ENCODE measurements around the gene NUP50. TPM values are rescaled to one million over a fixed set of nuclear protein-coding genes. Genes with fewer than 3 reads are reported as not detected.

NUP50 gene
- total RNA-seq, 1 donor from 2014 or later = 44.1 TPM

DNA sequence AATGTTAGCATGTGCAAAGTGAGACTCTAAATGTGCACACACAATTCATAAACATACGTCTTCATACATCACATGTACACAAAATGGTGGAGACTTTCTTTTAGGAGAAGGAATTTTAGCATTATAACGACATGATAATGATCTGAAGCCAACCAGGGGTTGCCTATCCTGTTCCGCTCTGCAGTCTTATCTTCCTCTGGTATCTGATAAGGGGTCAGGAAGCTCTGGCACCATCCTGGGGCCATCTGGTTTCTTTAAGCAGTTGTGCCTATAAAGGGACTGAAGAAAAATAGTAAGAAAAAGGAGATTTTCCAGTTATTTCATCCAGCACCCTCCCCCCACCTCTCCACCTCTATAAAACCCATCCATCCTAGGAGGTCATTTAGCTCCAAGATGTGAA, 5.8 kb upstream of the NUP50 start:
- H3K27me3 Mint-ChIP-seq (ENCODE audit: unreplicated experiment) = no peaks in the 10 kb centered on the region
- peaks cover 31% of the 10 kb centered on the region for H3K4me1 Mint-ChIP-seq (ENCODE audit: unreplicated experiment)
- H3K36me3 Mint-ChIP-seq (ENCODE audit: unreplicated experiment) = peaks cover 10% of the 10 kb centered on the region
- TF ChIP-seq, protein P1, sequence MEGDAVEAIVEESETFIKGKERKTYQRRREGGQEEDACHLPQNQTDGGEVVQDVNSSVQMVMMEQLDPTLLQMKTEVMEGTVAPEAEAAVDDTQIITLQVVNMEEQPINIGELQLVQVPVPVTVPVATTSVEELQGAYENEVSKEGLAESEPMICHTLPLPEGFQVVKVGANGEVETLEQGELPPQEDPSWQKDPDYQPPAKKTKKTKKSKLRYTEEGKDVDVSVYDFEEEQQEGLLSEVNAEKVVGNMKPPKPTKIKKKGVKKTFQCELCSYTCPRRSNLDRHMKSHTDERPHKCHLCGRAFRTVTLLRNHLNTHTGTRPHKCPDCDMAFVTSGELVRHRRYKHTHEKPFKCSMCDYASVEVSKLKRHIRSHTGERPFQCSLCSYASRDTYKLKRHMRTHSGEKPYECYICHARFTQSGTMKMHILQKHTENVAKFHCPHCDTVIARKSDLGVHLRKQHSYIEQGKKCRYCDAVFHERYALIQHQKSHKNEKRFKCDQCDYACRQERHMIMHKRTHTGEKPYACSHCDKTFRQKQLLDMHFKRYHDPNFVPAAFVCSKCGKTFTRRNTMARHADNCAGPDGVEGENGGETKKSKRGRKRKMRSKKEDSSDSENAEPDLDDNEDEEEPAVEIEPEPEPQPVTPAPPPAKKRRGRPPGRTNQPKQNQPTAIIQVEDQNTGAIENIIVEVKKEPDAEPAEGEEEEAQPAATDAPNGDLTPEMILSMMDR (IDR thresholded peaks at IDR 0.05) = no peak
- no peaks in the 10 kb centered on the region for H3K9me3 Mint-ChIP-seq (ENCODE audit: unreplicated experiment)
- H3K4me3 Mint-ChIP-seq (ENCODE audit: unreplicated experiment) = no peak overlapping the region
- no peak for DNase-seq (ENCODE audit: extremely low spot score, unreplicated experiment)
- H3K27ac Mint-ChIP-seq (ENCODE audit: unreplicated experiment) = no peak overlapping the region

DNA sequence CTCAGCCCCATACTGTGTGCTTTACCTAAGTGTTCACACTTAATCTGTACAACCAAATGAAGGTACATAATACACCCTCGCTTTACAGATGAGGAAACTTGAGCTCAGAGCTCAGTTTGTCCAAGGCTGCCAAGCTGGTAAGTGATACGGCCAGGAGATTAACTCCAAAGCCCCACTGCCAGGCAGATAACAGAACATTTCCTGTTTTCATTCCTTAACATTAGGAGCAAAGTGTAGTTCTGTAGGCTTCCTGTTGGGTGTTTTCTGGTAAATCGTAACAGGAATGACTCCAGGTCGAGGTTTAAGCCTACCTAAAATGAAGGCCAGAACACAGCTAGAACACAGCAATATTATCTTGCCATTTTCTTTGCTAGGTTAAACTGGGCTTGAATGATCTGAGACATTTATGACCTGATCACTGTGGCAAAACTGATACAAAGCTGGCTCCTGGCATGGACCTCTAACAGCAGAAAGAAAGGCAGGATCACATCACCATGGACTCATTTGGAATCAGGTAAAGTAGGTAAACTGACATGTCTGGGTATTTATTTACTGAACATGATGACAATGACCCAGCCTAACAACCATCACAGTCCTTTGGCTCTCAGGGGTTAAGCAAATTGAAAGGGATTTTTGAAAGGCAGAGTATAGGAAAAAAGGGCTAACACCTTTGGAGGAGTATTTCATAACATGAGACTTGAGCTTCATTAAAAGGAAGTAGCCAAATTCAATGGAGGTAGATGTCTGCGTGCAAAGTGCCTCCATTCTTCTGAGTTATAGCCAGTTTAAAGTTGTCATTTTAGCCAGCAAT, 3.9 kb upstream of the NUP50 start:
- Mint-ChIP-seq H3K4me3 (ENCODE audit: unreplicated experiment) (no peak overlapping the region), H3K36me3 (ENCODE audit: unreplicated experiment) (peaks cover 10% of the 10 kb centered on the region), H3K27me3 (ENCODE audit: unreplicated experiment) (no peaks in the 10 kb centered on the region), H3K4me1 (ENCODE audit: unreplicated experiment) (peaks cover 36% of the 10 kb centered on the region), H3K9me3 (ENCODE audit: unreplicated experiment) (no peaks in the 10 kb centered on the region), H3K27ac (ENCODE audit: unreplicated experiment) (peak overlapping the region; percentile 50)
- TF ChIP-seq, protein P1 (IDR thresholded peaks at IDR 0.05) = no peak
- no peak for DNase-seq (ENCODE audit: extremely low spot score, unreplicated experiment)

DNA sequence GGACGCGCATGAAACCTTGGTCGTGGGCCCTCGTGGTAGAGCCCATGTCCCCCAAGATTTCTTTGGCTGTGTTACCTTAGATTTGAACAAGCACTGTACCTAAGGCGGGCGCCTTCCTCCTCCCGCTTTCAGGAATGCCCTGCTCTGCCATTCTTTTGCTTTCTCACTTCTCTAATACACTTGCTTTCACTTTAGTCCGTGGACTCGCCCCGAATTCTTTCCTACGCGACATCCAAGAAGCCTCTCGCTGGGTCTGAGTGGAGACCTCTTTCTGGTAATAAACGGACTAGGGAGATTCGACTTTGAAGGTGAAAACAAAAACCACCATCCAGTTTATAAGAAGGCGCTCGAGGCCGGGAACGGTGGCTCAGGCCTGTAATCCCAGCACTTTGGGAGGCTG, 1.2 kb upstream of the NUP50 start:
- H3K36me3 Mint-ChIP-seq (ENCODE audit: unreplicated experiment) = peaks cover 5% of the 10 kb centered on the region
- peak overlapping the region; percentile 94 for H3K27ac Mint-ChIP-seq (ENCODE audit: unreplicated experiment)
- peak overlapping the region; percentile 91 for H3K4me3 Mint-ChIP-seq (ENCODE audit: unreplicated experiment)
- no peaks in the 10 kb centered on the region for H3K9me3 Mint-ChIP-seq (ENCODE audit: unreplicated experiment)
- peaks cover 49% of the 10 kb centered on the region for H3K4me1 Mint-ChIP-seq (ENCODE audit: unreplicated experiment)
- DNase-seq (ENCODE audit: extremely low spot score, unreplicated experiment) = no peak
- H3K27me3 Mint-ChIP-seq (ENCODE audit: unreplicated experiment) = no peaks in the 10 kb centered on the region
- TF ChIP-seq, protein P1 (IDR thresholded peaks at IDR 0.05) = no peak

DNA sequence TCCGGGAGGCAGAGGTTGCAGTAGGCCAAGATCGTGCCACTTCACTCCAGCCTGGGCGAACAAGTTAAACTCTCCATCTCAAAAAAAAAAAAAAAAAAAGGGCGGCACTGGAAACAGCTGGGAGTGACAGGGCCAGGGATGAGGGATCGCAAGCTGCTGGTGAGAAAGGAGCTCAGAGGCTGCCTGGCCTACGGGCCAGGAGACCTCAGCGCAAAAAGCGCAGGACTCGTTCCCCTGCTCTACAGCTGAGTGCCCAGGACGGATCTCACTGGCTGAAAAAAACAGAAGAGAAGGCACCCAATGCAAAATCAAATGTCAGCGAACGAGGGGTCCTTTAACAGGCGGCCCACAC, 650 bp upstream of the NUP50 start:
- no peak for DNase-seq (ENCODE audit: extremely low spot score, unreplicated experiment)
- H3K4me1 Mint-ChIP-seq (ENCODE audit: unreplicated experiment) = peaks cover 49% of the 10 kb centered on the region
- H3K27ac Mint-ChIP-seq (ENCODE audit: unreplicated experiment) = peak overlapping the region; percentile 94
- no peaks in the 10 kb centered on the region for H3K9me3 Mint-ChIP-seq (ENCODE audit: unreplicated experiment)
- H3K4me3 Mint-ChIP-seq (ENCODE audit: unreplicated experiment) = peak overlapping the region; percentile 91
- H3K36me3 Mint-ChIP-seq (ENCODE audit: unreplicated experiment) = peaks cover 4% of the 10 kb centered on the region
- TF ChIP-seq, protein P1 (IDR thresholded peaks at IDR 0.05) = no peak
- H3K27me3 Mint-ChIP-seq (ENCODE audit: unreplicated experiment) = no peaks in the 10 kb centered on the region

DNA sequence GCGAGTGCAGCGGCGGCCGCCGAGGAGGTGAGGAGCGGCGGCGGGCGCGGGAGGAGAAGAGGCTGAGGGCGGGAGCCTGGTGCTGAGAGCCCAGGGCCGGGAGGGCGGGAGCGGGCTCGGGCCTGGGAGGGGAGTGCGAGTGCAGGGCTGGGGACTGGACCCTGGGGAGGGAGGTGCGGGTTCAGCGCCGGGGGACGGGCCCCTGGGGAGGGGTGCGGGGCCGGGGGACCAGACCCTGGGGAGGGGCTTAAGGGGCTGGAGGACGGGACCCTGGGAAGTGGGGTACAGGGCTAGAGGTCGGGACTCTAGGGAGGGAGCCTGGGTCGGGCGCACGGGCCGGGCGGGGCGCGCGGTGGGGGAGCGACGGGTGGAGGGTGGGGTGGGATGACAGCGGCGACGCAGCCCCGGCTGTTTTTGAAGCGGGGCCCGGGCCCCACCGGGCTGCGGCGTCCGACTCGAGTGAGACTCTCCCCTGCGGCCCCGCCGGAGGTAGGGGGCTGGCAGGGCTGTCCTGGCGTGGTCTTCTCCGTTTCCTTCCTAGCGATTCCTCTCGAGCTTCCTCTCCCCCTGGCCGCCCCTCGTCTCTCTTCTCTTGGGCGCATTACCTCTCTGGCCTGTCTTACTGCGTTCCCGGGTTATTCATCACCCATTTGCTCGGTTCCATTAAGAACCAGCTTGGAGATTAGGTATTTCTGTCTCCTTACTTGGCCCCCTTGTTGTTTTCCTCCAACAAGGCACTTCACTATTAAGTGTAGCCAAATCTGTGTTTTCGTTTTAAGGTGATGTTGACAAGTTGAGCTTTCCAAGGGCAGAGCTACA, 754 bp downstream of the NUP50 start:
- TF ChIP-seq, protein P1 (IDR thresholded peaks at IDR 0.05) = no peak
- peak overlapping the region; percentile 81 for H3K27ac Mint-ChIP-seq (ENCODE audit: unreplicated experiment)
- DNase-seq (ENCODE audit: extremely low spot score, unreplicated experiment) = no peak
- H3K9me3 Mint-ChIP-seq (ENCODE audit: unreplicated experiment) = no peaks in the 10 kb centered on the region
- peaks cover 45% of the 10 kb centered on the region for H3K4me1 Mint-ChIP-seq (ENCODE audit: unreplicated experiment)
- peak overlapping the region; percentile 91 for H3K4me3 Mint-ChIP-seq (ENCODE audit: unreplicated experiment)
- peaks cover 13% of the 10 kb centered on the region for H3K36me3 Mint-ChIP-seq (ENCODE audit: unreplicated experiment)
- no peaks in the 10 kb centered on the region for H3K27me3 Mint-ChIP-seq (ENCODE audit: unreplicated experiment)
